Upper lobe of right lung (tissue), 1 donor: ENCODE data around the gene TSEN54. TPM values are rescaled to one million over a fixed set of nuclear protein-coding genes. Genes with fewer than 3 reads are reported as not detected.

Experiments
- ATAC-seq: fragments of 200-7000 bp; cut with Tn5 transposase; one replicate; pipeline ENCODE4 v1.9.1; 2020; ENCODE audit warnings: mild to moderate bottlenecking, moderate library complexity
- DNase-seq: peaks from one replicate; pipeline ENCODE4 v3.0.0-alpha.2; 2020
- H3K27ac ChIP-seq: fragments of 200-600 bp; one replicate; pipeline ENCODE4 v1.8.0; 2022
- H3K27me3 ChIP-seq: fragments of 200-600 bp; one replicate; pipeline ENCODE4 v1.8.0; 2022; ENCODE audit warnings: mild to moderate bottlenecking
- H3K36me3 ChIP-seq: fragments of 200-600 bp; one replicate; pipeline ENCODE4 v1.8.0; 2022
- H3K4me1 ChIP-seq: fragments of 200-600 bp; one replicate; pipeline ENCODE4 v1.8.0; 2022
- H3K4me3 ChIP-seq: fragments of 200-600 bp; one replicate; pipeline ENCODE4 v1.8.0; 2022; ENCODE audit warnings: mild to moderate bottlenecking
- H3K9me3 ChIP-seq: fragments of 200-600 bp; one replicate; pipeline ENCODE4 v1.8.0; 2022
- intact Hi-C: fragments of 100-400 bp; cut with DNase I; formaldehyde crosslinking; loops from one replicate; pipeline ENCODE4 v1.11.0; 2022
- total RNA-seq: library from RNA; stranded (reverse); fragmentation: NEBNext Ultra II Directional; extraction: Animal tissue kit (Norgen Biotek cat#: 25700); gene quantifications from one replicate; pipeline ENCODE4 v1.2.1, GENCODE V29; 2021
- TF ChIP-seq, protein P1 (sequence below): fragments of 200-600 bp; IDR thresholded peaks from one replicate; pipeline ENCODE4 v1.8.0; 2022; ENCODE audit warnings: antibody characterized with exemption
- donor health status: DM: no; HTN: yes; CAD: no; lungs with severe emphysema.

The TSEN54 gene
- total RNA-seq, 1 donor from 2014 or later: 21.6 TPM

DNA sequence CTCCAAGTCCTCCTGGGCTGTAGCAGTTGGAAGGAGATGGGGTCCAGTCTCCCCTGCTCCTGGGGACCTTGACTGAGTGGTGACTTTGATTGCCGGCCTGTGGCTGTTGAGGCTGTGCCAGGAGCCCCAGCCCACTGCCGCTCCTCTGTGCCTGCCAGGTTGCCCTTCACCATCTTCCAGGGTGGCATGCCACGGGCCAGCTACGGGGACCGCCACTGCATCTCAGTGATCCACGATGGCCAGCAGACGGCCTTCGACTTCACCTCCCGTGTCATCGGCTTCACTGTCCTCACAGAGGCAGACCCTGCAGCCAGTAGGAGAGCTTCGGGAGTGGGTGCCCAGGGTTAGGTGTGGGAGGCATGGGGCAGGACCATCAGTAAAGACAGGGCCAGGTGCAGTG is 47.9 kb downstream of the TSEN54 start:
- DNase-seq: no peak
- Histone ChIP-seq H3K27ac (no peak overlapping the region), H3K4me1 (no peaks in the 10 kb centered on the region), H3K4me3 (no peak overlapping the region), H3K27me3 (no peaks in the 10 kb centered on the region), H3K36me3 (peaks cover 47% of the 10 kb centered on the region), H3K9me3 (no peaks in the 10 kb centered on the region)
- intact Hi-C loops: no loop called here
- TF ChIP-seq, protein P1, sequence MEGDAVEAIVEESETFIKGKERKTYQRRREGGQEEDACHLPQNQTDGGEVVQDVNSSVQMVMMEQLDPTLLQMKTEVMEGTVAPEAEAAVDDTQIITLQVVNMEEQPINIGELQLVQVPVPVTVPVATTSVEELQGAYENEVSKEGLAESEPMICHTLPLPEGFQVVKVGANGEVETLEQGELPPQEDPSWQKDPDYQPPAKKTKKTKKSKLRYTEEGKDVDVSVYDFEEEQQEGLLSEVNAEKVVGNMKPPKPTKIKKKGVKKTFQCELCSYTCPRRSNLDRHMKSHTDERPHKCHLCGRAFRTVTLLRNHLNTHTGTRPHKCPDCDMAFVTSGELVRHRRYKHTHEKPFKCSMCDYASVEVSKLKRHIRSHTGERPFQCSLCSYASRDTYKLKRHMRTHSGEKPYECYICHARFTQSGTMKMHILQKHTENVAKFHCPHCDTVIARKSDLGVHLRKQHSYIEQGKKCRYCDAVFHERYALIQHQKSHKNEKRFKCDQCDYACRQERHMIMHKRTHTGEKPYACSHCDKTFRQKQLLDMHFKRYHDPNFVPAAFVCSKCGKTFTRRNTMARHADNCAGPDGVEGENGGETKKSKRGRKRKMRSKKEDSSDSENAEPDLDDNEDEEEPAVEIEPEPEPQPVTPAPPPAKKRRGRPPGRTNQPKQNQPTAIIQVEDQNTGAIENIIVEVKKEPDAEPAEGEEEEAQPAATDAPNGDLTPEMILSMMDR: no peak
- no peak for ATAC-seq

DNA sequence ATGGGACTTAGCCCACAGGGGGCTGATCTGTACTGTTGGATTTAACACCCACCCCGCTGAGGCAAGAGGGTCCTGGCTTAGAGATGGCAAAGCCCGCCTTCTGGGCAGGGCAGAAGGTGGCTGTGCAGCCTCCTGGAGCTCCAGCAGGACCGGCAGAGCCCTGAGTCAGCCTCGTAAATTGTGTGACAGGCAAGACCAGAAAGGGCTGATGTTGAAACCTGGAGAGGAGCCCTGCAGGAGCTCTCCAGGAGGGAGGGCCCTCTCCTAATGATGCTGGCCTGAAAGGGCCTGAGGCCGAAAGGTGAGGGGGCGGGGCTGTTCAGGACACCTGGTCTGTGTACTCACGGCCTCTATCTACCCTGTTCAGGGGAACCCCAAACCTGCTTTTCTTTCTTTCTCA is 48.7 kb downstream of the TSEN54 start:
- Histone ChIP-seq H3K36me3 (peaks cover 40% of the 10 kb centered on the region), H3K27me3 (no peaks in the 10 kb centered on the region), H3K4me1 (no peaks in the 10 kb centered on the region), H3K4me3 (no peak overlapping the region), H3K9me3 (no peaks in the 10 kb centered on the region), H3K27ac (no peak overlapping the region)
- intact Hi-C loops: no loop called here
- ATAC-seq (no peak), DNase-seq (no peak)
- TF ChIP-seq, protein P1: no peak

DNA sequence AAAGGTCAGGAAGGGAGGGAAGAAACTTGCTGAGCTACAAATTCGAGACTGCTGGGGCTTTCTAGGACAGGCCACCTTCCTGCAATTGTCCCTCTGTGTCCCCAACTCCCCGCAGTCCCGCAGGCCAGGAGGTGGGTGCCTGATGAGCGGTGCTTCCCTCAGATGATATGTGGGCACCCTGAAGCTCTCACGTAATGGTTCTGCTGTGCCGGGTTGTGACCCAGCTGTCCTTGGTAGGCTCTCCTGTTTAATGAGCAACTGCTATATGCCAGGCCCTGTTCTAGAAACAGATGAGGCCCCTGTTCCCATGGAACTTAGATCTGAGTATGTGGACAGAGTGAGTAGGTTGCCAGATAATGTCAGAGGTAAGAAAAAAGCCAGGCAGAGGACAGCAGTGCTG is 49.3 kb downstream of the TSEN54 start:
- TF ChIP-seq, protein P1: no peak
- H3K27ac ChIP-seq: no peak overlapping the region
- H3K27me3 ChIP-seq: no peaks in the 10 kb centered on the region
- no peak overlapping the region for H3K4me3 ChIP-seq
- no peaks in the 10 kb centered on the region for H3K4me1 ChIP-seq
- DNase-seq (no peak), ATAC-seq (no peak)
- H3K36me3 ChIP-seq: peaks cover 40% of the 10 kb centered on the region
- no peaks in the 10 kb centered on the region for H3K9me3 ChIP-seq
- intact Hi-C loops: no loop called here

DNA sequence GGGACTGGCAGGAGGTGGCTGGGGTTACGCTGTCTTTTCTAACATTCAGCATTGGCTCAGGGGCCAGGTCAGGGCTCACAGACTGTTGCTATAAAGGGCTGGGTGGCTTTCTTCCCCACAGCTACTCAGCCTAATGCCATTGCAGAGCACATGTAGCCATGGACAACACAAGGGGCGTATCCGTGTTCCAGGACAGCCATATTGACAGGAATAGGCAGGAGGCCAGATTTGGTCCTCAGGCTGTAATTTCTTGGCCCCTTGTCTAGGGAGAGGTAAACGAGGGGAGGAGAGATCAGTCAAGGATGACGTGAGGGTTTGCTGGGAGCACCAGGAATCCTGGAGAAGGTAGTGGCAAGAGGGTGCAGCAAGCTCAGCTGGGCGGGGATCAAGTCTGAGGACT is 50.1 kb downstream of the TSEN54 start:
- DNase-seq (no peak), ATAC-seq (no peak)
- Histone ChIP-seq H3K4me3 (no peak overlapping the region), H3K4me1 (no peaks in the 10 kb centered on the region), H3K9me3 (no peaks in the 10 kb centered on the region), H3K27me3 (no peaks in the 10 kb centered on the region), H3K27ac (no peak overlapping the region), H3K36me3 (peaks cover 40% of the 10 kb centered on the region)
- TF ChIP-seq, protein P1: no peak
- intact Hi-C loops: no loop called here

DNA sequence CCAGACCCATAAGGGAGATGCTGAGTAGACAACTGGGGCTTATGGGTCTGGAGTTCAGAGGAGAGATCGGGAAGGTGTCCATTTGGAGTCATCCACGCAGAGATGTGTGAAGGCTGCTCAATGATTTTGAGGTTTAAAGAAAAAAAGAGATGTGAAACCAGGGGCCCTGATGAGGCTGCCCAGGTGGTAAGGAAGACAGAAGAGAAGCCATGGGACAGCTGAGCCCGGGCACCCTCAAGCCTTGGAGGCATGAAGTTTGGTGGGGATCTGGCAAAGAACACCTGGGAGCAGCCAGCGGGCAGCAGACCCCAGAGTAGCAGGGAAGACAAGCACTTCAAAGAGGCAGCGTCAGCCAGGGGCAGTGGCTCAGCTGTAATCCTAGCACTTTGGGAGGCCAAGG is 50.5 kb downstream of the TSEN54 start:
- intact Hi-C loops: no loop called here
- no peak overlapping the region for H3K27ac ChIP-seq
- peaks cover 40% of the 10 kb centered on the region for H3K36me3 ChIP-seq

More for the DNA sequence above, 50.5 kb downstream of the TSEN54 start:
- H3K4me1 ChIP-seq: no peaks in the 10 kb centered on the region
- no peaks in the 10 kb centered on the region for H3K27me3 ChIP-seq
- no peak for DNase-seq
- no peak for ATAC-seq
- no peaks in the 10 kb centered on the region for H3K9me3 ChIP-seq
- H3K4me3 ChIP-seq: no peak overlapping the region
- TF ChIP-seq, protein P1: no peak
